GM12878 (cell line): ENCODE data around the gene NR1I2. TPM values are rescaled to one million over a fixed set of nuclear protein-coding genes. Genes with fewer than 3 reads are reported as not detected.

Experiments
- ATAC-seq: fragments of 200-7000 bp; cut with Tn5 transposase; 3 replicates; pipeline ENCODE4 v1.9.1; 2020; ENCODE audit warnings: mild to moderate bottlenecking, moderate library complexity
- BruUV-seq: library from RNA; stranded (reverse); fragments of 400-500 nt; replicated peaks from 2 replicates; lab custom pipeline; 2021; lab: Mats Ljungman, UMichigan
- CTCF ChIA-PET: fragments of 300-600 bp; sonication (Branson Sonifier 250); formaldehyde crosslinking; extraction: SDS; loops from one replicate; lab custom pipeline; 2021; ENCODE audit warnings: inconsistent platforms; lab: Yijun Ruan, JAX
- POLR2A ChIA-PET: fragments of 350-600 bp; formaldehyde crosslinking; extraction: SDS; loops from one replicate; lab custom pipeline; 2021; ENCODE audit warnings: inconsistent platforms; lab: Charles Lee
- RAD21 ChIA-PET: fragments of 300-600 bp; sonication (Branson Sonifier 250); formaldehyde crosslinking; loops from one replicate; lab custom pipeline; 2023; ENCODE audit warnings: antibody characterized with exemption; ENCODE audit not compliant: unreplicated experiment; lab: Charles Lee
- SMC1A ChIA-PET: fragments of 300-600 bp; sonication (Branson Sonifier 250); formaldehyde crosslinking; loops from one replicate; lab custom pipeline; 2023; ENCODE audit not compliant: unreplicated experiment, uncharacterized antibody; lab: Charles Lee
- DNase-seq: peaks from one replicate; pipeline ENCODE4 v3.0.0-alpha.2; 2011; ENCODE audit warnings: low read depth, low spot score
- FAIRE-seq: peaks from 3 replicates; lab custom pipeline; 2011; peaks lifted over from hg19 to GRCh38; lab: Jason Lieb, UNC
- H2AFZ ChIP-seq: 2 replicates; pipeline ENCODE4 v1.6.0; 2011; ENCODE audit warnings: low read depth, low read length, control low read depth; ENCODE audit not compliant: control insufficient read depth
- H3K27ac ChIP-seq: 2 replicates; pipeline ENCODE4 v1.5.1; 2011; ENCODE audit warnings: control low read depth; ENCODE audit not compliant: control insufficient read depth, insufficient read depth
- H3K27me3 ChIP-seq, 2 experiments: replicated peaks in 1 of 2; 2 replicates each; pipeline versions ENCODE4 v1.6.0 to v1.6.1; 2011; ENCODE audit warnings: low read length in 1 of 2; ENCODE audit not compliant: control insufficient read depth in 2 of 2, insufficient read depth in 2 of 2
- H3K36me3 ChIP-seq, 2 experiments: 2 replicates each; pipeline ENCODE4 v1.5.1; 2011; ENCODE audit warnings: low read length in 1 of 2; ENCODE audit not compliant: control insufficient read depth in 2 of 2, insufficient read depth in 2 of 2
- H3K4me1 ChIP-seq: 2 replicates; pipeline ENCODE4 v1.6.1; 2011; ENCODE audit warnings: mild to moderate bottlenecking, low read length, moderate library complexity, mixed read lengths; ENCODE audit not compliant: control insufficient read depth, insufficient read depth
- H3K4me2 ChIP-seq: 2 replicates; pipeline ENCODE4 v1.6.0; 2011; ENCODE audit warnings: control low read depth; ENCODE audit not compliant: control insufficient read depth, insufficient read depth
- H3K4me3 ChIP-seq: fragments of 200-600 bp; sonication (generic); 2 replicates; pipeline ENCODE4 v1.5.1; 2016
- H3K79me2 ChIP-seq: 2 replicates; pipeline ENCODE4 v1.6.0; 2011; ENCODE audit warnings: low read length; ENCODE audit not compliant: control insufficient read depth, insufficient read depth
- H3K9ac ChIP-seq: 2 replicates; pipeline ENCODE4 v1.8.0; 2011; ENCODE audit warnings: low read length, control low read depth, mixed read lengths; ENCODE audit not compliant: control insufficient read depth, insufficient read depth
- H3K9me3 ChIP-seq: replicated peaks from 3 replicates; pipeline ENCODE4 v1.5.1; 2011; ENCODE audit warnings: mild to moderate bottlenecking, low read length; ENCODE audit not compliant: control insufficient read depth, insufficient read depth
- H4K20me1 ChIP-seq: 2 replicates; pipeline ENCODE4 v1.6.0; 2011; ENCODE audit not compliant: control insufficient read depth, insufficient read depth
- GATAD2B ChIP-seq: fragments of 450-650 bp; conservative IDR thresholded peaks from 2 replicates; pipeline ENCODE4 v1.6.1; 2017; ENCODE audit warnings: low read depth, mild to moderate bottlenecking, moderate library complexity
- IRF4 ChIP-seq: IDR thresholded peaks from 2 replicates; pipeline ENCODE4 v1.6.1; 2011; ENCODE audit warnings: low read depth, low read length
- POLR2A ChIP-seq: IDR thresholded peaks from 2 replicates; pipeline ENCODE4 v1.6.1; 2011; ENCODE audit warnings: low read depth, mild to moderate bottlenecking, low read length
- RCOR1 ChIP-seq: conservative IDR thresholded peaks from 2 replicates; pipeline ENCODE4 v1.6.1; 2012; ENCODE audit warnings: low read depth, low read length, improper control_type of control experiment
- STAT3 ChIP-seq: IDR thresholded peaks from 2 replicates; pipeline ENCODE4 v1.6.1; 2011; ENCODE audit warnings: low read depth, low read length, improper control_type of control experiment
- ZNF217 ChIP-seq: fragments of 450-650 bp; IDR thresholded peaks from 2 replicates; pipeline ENCODE4 v1.6.1; 2017; ENCODE audit warnings: antibody characterized with exemption, mild to moderate bottlenecking
- ZNF24 ChIP-seq: fragments of 450-650 bp; IDR thresholded peaks from 2 replicates; pipeline ENCODE4 v1.6.1; 2017; ENCODE audit warnings: antibody characterized with exemption, mild to moderate bottlenecking
- ZNF274 ChIP-seq: IDR thresholded peaks from one replicate; pipeline ENCODE4 v1.8.0; 2011; ENCODE audit not compliant: insufficient read length, insufficient read depth
- WGBS: methylation state at CpG from one replicate; pipeline ENCODE4 v1.1.6; 2016; ENCODE audit warnings: low lambda C conversion rate; ENCODE audit not compliant: insufficient replicate concordance, insufficient coverage; ENCODE audit errors: missing lambda C conversion rate; 5-methylcytosine and 5-hydroxymethylcytosine counted together
- in situ Hi-C: fragments of 300-500 bp; cut with MboI; formaldehyde crosslinking; loops from 9 replicates; pipeline ENCODE4 v1.14.3; 2018; ENCODE audit warnings: mixed read lengths
- intact Hi-C: fragments of 100-400 bp; cut with micrococcal nuclease; formaldehyde crosslinking; loops from one replicate; pipeline ENCODE4 v1.14.2; 2022; ENCODE audit not compliant: unreplicated experiment
- polyA plus RNA-seq, 11 experiments: library from polyadenylated mRNA; depleted of rRNA in 4 of 11; unstranded in 6 of 11; stranded (reverse) in 5 of 11; fragments of >200 nt; fragmentation: Nextera tagmentation in 4 of 11; fragmentation: Illumina TruSeq in 1 of 11; extraction: Ambion mirVana in 4 of 11; extraction: Trizol in 1 of 11; gene quantifications; 1 replicate in 1 of 11; 2 replicates in 10 of 11; pipeline versions ENCODE4 v1.2.1 to v1.2.3, GENCODE V29; 2011 to 2016; ENCODE audit warnings: inconsistent platforms in 2 of 11, missing spikeins in 2 of 11, low read depth in 1 of 11
- total RNA-seq, 4 experiments: library from RNA; depleted of rRNA in 3 of 4; stranded (reverse); fragments of >200 nt in 3 of 4; fragmentation: Illumina TruSeq in 1 of 4; extraction: Trizol in 1 of 4; gene quantifications; 2 replicates each; pipeline versions ENCODE4 v1.2.1 to v1.2.3, GENCODE V29; 2013 to 2021
- TF ChIP-seq, protein P1 (sequence below): fragments of 150-350 bp; IDR thresholded peaks from 2 replicates; pipeline ENCODE4 v1.6.1; 2016; ENCODE audit warnings: low read depth, low read length
- TF ChIP-seq, protein P2 (sequence below): fragments of 450-650 bp; formaldehyde crosslinking; IDR thresholded peaks from 2 replicates; pipeline ENCODE4 v1.4.0; 2022; ENCODE audit warnings: mild to moderate bottlenecking, moderate library complexity
- TF ChIP-seq, protein P3 (sequence below), 3 experiments: IDR thresholded peaks in 2 of 3; conservative IDR thresholded peaks in 1 of 3; 2 replicates each; pipeline ENCODE4 v1.5.1; 2011; ENCODE audit warnings: low read depth in 3 of 3, low read length in 3 of 3, mild to moderate bottlenecking in 3 of 3, control low read depth in 2 of 3, moderate library complexity in 2 of 3, inconsistent platforms in 1 of 3, mixed read lengths in 1 of 3; ENCODE audit not compliant: control insufficient read depth in 2 of 3, insufficient read depth in 1 of 3; ENCODE audit errors: extremely low read depth in 1 of 3
- TF ChIP-seq, protein P4 (sequence below): fragments of 450-650 bp; IDR thresholded peaks from 2 replicates; pipeline ENCODE4 v1.6.1; 2016; ENCODE audit warnings: mild to moderate bottlenecking, moderate library complexity, borderline replicate concordance

The NR1I2 gene
- total and polyA plus RNA-seq, 10 of the 15 experiments (the other 5 are each of a cell fraction or from before 2014, with no cell fraction given), result 0.03 to 1.0 (median 0.39) TPM

DNA sequence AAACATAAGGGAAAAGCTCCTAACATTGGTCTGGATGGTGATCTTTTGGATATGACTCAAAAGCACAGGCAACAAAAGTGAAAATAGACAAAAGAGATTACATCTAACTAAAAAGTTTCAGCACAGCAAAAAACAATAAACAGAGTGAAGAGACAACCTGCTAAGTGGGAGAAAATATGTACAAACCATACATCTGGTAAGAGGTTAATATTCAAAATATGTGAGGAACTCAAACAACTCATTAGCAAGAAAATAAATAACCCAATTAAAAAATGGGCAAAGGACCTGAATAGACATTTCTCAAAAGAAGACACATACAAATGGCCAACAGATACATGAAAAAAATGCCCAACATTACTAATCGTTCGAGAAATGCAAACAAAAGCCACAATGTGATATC lies 19.0 kb upstream of the NR1I2 start:
- ChIA-PET CTCF (interaction anchor here (1.2 kb wide), 1 partner anchor 19 kb away, joined by 4 read pairs; no protein-coding TSS in a partner anchor), POLR2A (no interaction called here), RAD21 (no interaction called here), SMC1A (interaction anchor here (1.6 kb wide), 1 partner anchor 9 kb away, joined by 3 read pairs; no protein-coding TSS in a partner anchor)
- FAIRE-seq (no peak), ATAC-seq (no peak), DNase-seq (no peak)
- no peak overlapping the region for H2AFZ ChIP-seq
- no peaks in the 10 kb centered on the region for H4K20me1 ChIP-seq
- H3K27ac ChIP-seq, result no peak overlapping the region
- no peak overlapping the region for H3K4me3 ChIP-seq
- no peak overlapping the region for H3K9ac ChIP-seq
- in situ Hi-C loops, result no loop called here
- intact Hi-C loops, result no loop called here
- H3K4me1 ChIP-seq, result no peaks in the 10 kb centered on the region; the same call in 1 of the 2 replicates
- no peaks in the 10 kb centered on the region for H3K36me3 ChIP-seq
- no TSS peak for BruUV-seq
- H3K27me3 ChIP-seq, result no peaks in the 10 kb centered on the region
- no peaks in the 10 kb centered on the region; the same call in none of the 3 replicates for H3K9me3 ChIP-seq
- WGBS, result 98% methylated on average over 2 of the region's 2 CpGs
- no peaks in the 10 kb centered on the region for H3K79me2 ChIP-seq
- H3K4me2 ChIP-seq, result no peak overlapping the region
- TF ChIP-seq GATAD2B (no peak), POLR2A (no peak), IRF4 (no peak), ZNF274 (no peak), ZNF217 (no peak), ZNF24 (no peak), STAT3 (no peak), RCOR1 (no peak)
- TF ChIP-seq, protein P1, sequence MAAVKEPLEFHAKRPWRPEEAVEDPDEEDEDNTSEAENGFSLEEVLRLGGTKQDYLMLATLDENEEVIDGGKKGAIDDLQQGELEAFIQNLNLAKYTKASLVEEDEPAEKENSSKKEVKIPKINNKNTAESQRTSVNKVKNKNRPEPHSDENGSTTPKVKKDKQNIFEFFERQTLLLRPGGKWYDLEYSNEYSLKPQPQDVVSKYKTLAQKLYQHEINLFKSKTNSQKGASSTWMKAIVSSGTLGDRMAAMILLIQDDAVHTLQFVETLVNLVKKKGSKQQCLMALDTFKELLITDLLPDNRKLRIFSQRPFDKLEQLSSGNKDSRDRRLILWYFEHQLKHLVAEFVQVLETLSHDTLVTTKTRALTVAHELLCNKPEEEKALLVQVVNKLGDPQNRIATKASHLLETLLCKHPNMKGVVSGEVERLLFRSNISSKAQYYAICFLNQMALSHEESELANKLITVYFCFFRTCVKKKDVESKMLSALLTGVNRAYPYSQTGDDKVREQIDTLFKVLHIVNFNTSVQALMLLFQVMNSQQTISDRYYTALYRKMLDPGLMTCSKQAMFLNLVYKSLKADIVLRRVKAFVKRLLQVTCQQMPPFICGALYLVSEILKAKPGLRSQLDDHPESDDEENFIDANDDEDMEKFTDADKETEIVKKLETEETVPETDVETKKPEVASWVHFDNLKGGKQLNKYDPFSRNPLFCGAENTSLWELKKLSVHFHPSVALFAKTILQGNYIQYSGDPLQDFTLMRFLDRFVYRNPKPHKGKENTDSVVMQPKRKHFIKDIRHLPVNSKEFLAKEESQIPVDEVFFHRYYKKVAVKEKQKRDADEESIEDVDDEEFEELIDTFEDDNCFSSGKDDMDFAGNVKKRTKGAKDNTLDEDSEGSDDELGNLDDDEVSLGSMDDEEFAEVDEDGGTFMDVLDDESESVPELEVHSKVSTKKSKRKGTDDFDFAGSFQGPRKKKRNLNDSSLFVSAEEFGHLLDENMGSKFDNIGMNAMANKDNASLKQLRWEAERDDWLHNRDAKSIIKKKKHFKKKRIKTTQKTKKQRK, result no peak
- TF ChIP-seq, protein P2, sequence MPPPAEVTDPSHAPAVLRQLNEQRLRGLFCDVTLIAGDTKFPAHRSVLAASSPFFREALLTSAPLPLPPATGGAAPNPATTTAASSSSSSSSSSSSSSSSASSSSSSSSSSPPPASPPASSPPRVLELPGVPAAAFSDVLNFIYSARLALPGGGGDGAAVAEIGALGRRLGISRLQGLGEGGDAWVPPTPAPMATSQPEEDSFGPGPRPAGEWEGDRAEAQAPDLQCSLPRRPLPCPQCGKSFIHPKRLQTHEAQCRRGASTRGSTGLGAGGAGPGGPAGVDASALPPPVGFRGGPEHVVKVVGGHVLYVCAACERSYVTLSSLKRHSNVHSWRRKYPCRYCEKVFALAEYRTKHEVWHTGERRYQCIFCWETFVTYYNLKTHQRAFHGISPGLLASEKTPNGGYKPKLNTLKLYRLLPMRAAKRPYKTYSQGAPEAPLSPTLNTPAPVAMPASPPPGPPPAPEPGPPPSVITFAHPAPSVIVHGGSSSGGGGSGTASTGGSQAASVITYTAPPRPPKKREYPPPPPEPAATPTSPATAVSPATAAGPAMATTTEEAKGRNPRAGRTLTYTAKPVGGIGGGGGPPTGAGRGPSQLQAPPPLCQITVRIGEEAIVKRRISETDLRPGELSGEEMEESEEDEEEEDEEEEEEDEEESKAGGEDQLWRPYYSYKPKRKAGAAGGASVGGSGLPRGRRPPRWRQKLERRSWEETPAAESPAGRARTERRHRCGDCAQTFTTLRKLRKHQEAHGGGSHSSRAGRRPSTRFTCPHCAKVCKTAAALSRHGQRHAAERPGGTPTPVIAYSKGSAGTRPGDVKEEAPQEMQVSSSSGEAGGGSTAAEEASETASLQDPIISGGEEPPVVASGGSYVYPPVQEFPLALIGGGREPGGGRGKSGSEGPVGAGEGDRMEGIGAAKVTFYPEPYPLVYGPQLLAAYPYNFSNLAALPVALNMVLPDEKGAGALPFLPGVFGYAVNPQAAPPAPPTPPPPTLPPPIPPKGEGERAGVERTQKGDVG (CRISPR knock-in tag), result no peak
- TF ChIP-seq, protein P3, sequence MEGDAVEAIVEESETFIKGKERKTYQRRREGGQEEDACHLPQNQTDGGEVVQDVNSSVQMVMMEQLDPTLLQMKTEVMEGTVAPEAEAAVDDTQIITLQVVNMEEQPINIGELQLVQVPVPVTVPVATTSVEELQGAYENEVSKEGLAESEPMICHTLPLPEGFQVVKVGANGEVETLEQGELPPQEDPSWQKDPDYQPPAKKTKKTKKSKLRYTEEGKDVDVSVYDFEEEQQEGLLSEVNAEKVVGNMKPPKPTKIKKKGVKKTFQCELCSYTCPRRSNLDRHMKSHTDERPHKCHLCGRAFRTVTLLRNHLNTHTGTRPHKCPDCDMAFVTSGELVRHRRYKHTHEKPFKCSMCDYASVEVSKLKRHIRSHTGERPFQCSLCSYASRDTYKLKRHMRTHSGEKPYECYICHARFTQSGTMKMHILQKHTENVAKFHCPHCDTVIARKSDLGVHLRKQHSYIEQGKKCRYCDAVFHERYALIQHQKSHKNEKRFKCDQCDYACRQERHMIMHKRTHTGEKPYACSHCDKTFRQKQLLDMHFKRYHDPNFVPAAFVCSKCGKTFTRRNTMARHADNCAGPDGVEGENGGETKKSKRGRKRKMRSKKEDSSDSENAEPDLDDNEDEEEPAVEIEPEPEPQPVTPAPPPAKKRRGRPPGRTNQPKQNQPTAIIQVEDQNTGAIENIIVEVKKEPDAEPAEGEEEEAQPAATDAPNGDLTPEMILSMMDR (IDR thresholded peaks at IDR 0.05 in 2 of 3, conservative IDR thresholded peaks at IDR 0.05 in 1 of 3; ENCODE audit: control insufficient read depth in 2 of 3, extremely low read depth in 1 of 3, insufficient read depth in 1 of 3, low read depth in 3 of 3, low read length in 3 of 3), result no peak
- TF ChIP-seq, protein P4, sequence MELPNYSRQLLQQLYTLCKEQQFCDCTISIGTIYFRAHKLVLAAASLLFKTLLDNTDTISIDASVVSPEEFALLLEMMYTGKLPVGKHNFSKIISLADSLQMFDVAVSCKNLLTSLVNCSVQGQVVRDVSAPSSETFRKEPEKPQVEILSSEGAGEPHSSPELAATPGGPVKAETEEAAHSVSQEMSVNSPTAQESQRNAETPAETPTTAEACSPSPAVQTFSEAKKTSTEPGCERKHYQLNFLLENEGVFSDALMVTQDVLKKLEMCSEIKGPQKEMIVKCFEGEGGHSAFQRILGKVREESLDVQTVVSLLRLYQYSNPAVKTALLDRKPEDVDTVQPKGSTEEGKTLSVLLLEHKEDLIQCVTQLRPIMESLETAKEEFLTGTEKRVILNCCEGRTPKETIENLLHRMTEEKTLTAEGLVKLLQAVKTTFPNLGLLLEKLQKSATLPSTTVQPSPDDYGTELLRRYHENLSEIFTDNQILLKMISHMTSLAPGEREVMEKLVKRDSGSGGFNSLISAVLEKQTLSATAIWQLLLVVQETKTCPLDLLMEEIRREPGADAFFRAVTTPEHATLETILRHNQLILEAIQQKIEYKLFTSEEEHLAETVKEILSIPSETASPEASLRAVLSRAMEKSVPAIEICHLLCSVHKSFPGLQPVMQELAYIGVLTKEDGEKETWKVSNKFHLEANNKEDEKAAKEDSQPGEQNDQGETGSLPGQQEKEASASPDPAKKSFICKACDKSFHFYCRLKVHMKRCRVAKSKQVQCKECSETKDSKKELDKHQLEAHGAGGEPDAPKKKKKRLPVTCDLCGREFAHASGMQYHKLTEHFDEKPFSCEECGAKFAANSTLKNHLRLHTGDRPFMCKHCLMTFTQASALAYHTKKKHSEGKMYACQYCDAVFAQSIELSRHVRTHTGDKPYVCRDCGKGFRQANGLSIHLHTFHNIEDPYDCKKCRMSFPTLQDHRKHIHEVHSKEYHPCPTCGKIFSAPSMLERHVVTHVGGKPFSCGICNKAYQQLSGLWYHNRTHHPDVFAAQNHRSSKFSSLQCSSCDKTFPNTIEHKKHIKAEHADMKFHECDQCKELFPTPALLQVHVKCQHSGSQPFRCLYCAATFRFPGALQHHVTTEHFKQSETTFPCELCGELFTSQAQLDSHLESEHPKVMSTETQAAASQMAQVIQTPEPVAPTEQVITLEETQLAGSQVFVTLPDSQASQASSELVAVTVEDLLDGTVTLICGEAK, result no peak
